H1 (cell line): Measurements from ENCODE around the gene SCYGR1. TPM values are rescaled to one million over a fixed set of nuclear protein-coding genes. Genes with fewer than 3 reads are reported as not detected.

Experiments
- CTCF ChIA-PET: fragments of 300-600 bp; sonication (Branson Sonifier 250); formaldehyde crosslinking; loops from one replicate; lab custom pipeline; 2021; ENCODE audit not compliant: partially characterized antibody; lab: Charles Lee
- POLR2A ChIA-PET: fragments of 300-600 bp; sonication (Branson Sonifier 250); formaldehyde crosslinking; loops from one replicate; lab custom pipeline; 2021; ENCODE audit warnings: inconsistent platforms; ENCODE audit not compliant: partially characterized antibody; lab: Charles Lee
- DNase-seq, 2 experiments: peaks; one replicate each; pipeline versions ENCODE4 v3.0.0 to v3.0.0-alpha.2; 2010 to 2022; ENCODE audit warnings: low spot score in 2 of 2, low read depth in 1 of 2, mixed read lengths in 1 of 2
- FAIRE-seq: peaks from 2 replicates; lab custom pipeline; 2011; peaks lifted over from hg19 to GRCh38; lab: Jason Lieb, UNC
- H2AFZ ChIP-seq: 2 replicates; pipeline ENCODE4 v1.8.1; 2012; ENCODE audit warnings: low read length, inconsistent platforms
- H2AK5ac ChIP-seq: 2 replicates; pipeline ENCODE4 v1.6.1; 2013; ENCODE audit warnings: low read depth, low read length
- H2BK120ac ChIP-seq: replicated peaks from 2 replicates; pipeline ENCODE3; 2013; ENCODE audit warnings: low read depth, low read length, inconsistent platforms
- H2BK12ac ChIP-seq: 2 replicates; pipeline ENCODE4 v1.6.1; 2013; ENCODE audit warnings: low read depth, low read length
- H2BK15ac ChIP-seq: 2 replicates; pipeline ENCODE4 v1.6.1; 2013; ENCODE audit warnings: low read length
- H2BK20ac ChIP-seq: 2 replicates; pipeline ENCODE4 v1.6.1; 2013; ENCODE audit warnings: low read length
- H2BK5ac ChIP-seq: 2 replicates; pipeline ENCODE4 v1.6.1; 2013; ENCODE audit warnings: low read depth, low read length
- H3K14ac ChIP-seq: 2 replicates; pipeline ENCODE4 v1.6.1; 2013; ENCODE audit warnings: inconsistent platforms; ENCODE audit not compliant: insufficient read length
- H3K18ac ChIP-seq: 2 replicates; pipeline ENCODE4 v1.6.1; 2013; ENCODE audit warnings: low read length; ENCODE audit errors: extremely low read depth
- H3K23ac ChIP-seq: 2 replicates; pipeline ENCODE4 v1.6.1; 2013; ENCODE audit warnings: inconsistent platforms; ENCODE audit not compliant: insufficient read length
- H3K23me2 ChIP-seq: 2 replicates; pipeline ENCODE4 v1.6.1; 2013; ENCODE audit warnings: low read depth, low read length
- H3K27ac ChIP-seq: 2 replicates; pipeline ENCODE4 v1.6.1; 2011; ENCODE audit warnings: low read depth, low read length, inconsistent platforms
- H3K27me3 ChIP-seq, 4 experiments: replicated peaks in 1 of 4; 1 replicate in 1 of 4; 2 replicates in 3 of 4; pipeline versions ENCODE4 v1.6.1 to v1.8.1; 2011 to 2013; ENCODE audit warnings: low read length in 3 of 4, mild to moderate bottlenecking in 3 of 4, inconsistent platforms in 2 of 4, mixed read lengths in 2 of 4, moderate library complexity in 1 of 4; ENCODE audit not compliant: control insufficient read depth in 3 of 4, insufficient read depth in 3 of 4; ENCODE audit errors: extremely low read depth in 1 of 4
- H3K36me3 ChIP-seq, 4 experiments: 2 replicates each; pipeline versions ENCODE4 v1.6.1 to v1.8.1; 2011 to 2013; ENCODE audit warnings: mild to moderate bottlenecking in 4 of 4, low read length in 3 of 4, moderate library complexity in 2 of 4, control low read depth in 1 of 4, inconsistent platforms in 1 of 4; ENCODE audit not compliant: insufficient read depth in 4 of 4, control insufficient read depth in 2 of 4
- H3K4ac ChIP-seq: replicated peaks from 2 replicates; pipeline ENCODE3; 2013; ENCODE audit warnings: low read length, low read depth, mixed read lengths, inconsistent platforms; ENCODE audit not compliant: insufficient read length
- H3K4me1 ChIP-seq, 4 experiments: replicated peaks in 1 of 4; 1 replicate in 1 of 4; 2 replicates in 3 of 4; pipeline versions ENCODE4 v1.6.1 to v1.8.1; 2011 to 2013; ENCODE audit warnings: low read length in 3 of 4, inconsistent platforms in 2 of 4, mixed read lengths in 1 of 4; ENCODE audit not compliant: insufficient read depth in 4 of 4, control insufficient read depth in 3 of 4
- H3K4me2 ChIP-seq, 2 experiments: 2 replicates each; pipeline versions ENCODE4 v1.6.1 to v1.8.1; 2011 to 2013; ENCODE audit warnings: low read depth in 2 of 2, low read length in 2 of 2, control low read depth in 1 of 2, inconsistent platforms in 1 of 2, mild to moderate bottlenecking in 1 of 2; ENCODE audit not compliant: insufficient read depth in 1 of 2
- H3K4me3 ChIP-seq, 4 experiments: fragments of 200-600, 300-600 bp in 1 of 4; sonication (generic), shearing (Covaris generic), sonication (Bioruptor Twin) in 1 of 4; 2 replicates each; pipeline versions ENCODE4 v1.5.1 to v1.8.1; 2011 to 2016; ENCODE audit warnings: low read length in 4 of 4, low read depth in 3 of 4, control low read depth in 2 of 4, inconsistent platforms in 2 of 4, mild to moderate bottlenecking in 2 of 4, mixed read lengths in 1 of 4, moderate library complexity in 1 of 4; ENCODE audit not compliant: insufficient read depth in 2 of 4; ENCODE audit errors: extremely low read depth in 1 of 4
- H3K56ac ChIP-seq: replicated peaks from 2 replicates; pipeline ENCODE3; 2013; ENCODE audit warnings: low read depth, mild to moderate bottlenecking, mixed read lengths, low read length, inconsistent platforms; ENCODE audit not compliant: insufficient read length
- H3K79me1 ChIP-seq: 2 replicates; pipeline ENCODE4 v1.6.1; 2013; ENCODE audit warnings: low read depth, low read length, control low read depth
- H3K79me2 ChIP-seq, 2 experiments: 2 replicates each; pipeline versions ENCODE4 v1.6.1 to v1.8.1; 2012 to 2013; ENCODE audit warnings: low read length in 2 of 2, mild to moderate bottlenecking in 2 of 2, inconsistent platforms in 1 of 2; ENCODE audit not compliant: insufficient read depth in 2 of 2, control insufficient read depth in 1 of 2
- H3K9ac ChIP-seq, 4 experiments: replicated peaks in 1 of 4; 1 replicate in 1 of 4; 2 replicates in 3 of 4; pipeline versions ENCODE4 v1.6.1 to v1.8.1; 2011 to 2013; ENCODE audit warnings: low read depth in 3 of 4, low read length in 3 of 4, control low read depth in 2 of 4, mild to moderate bottlenecking in 2 of 4, moderate library complexity in 2 of 4, inconsistent platforms in 1 of 4; ENCODE audit errors: extremely low read depth in 1 of 4
- H3K9me3 ChIP-seq, 2 experiments: 2 replicates each; pipeline versions ENCODE4 v1.6.1 to v1.8.1; 2012 to 2013; ENCODE audit warnings: mild to moderate bottlenecking in 2 of 2, moderate library complexity in 2 of 2, control low read depth in 1 of 2, inconsistent platforms in 1 of 2, low read depth in 1 of 2, low read length in 1 of 2, mixed read lengths in 1 of 2; ENCODE audit not compliant: insufficient read depth in 2 of 2
- H4K20me1 ChIP-seq, 2 experiments: replicated peaks in 1 of 2; 2 replicates each; pipeline versions ENCODE3 to v1.8.1; 2011 to 2013; ENCODE audit warnings: inconsistent platforms in 2 of 2, low read length in 2 of 2, mild to moderate bottlenecking in 1 of 2; ENCODE audit not compliant: insufficient read depth in 2 of 2, control insufficient read depth in 1 of 2
- H4K5ac ChIP-seq: 2 replicates; pipeline ENCODE4 v1.6.1; 2013; ENCODE audit warnings: low read length, low read depth, mixed read lengths, inconsistent platforms; ENCODE audit not compliant: insufficient read length
- H4K8ac ChIP-seq: 2 replicates; pipeline ENCODE4 v1.8.0; 2013; ENCODE audit warnings: mild to moderate bottlenecking, moderate library complexity, low read length, inconsistent platforms; ENCODE audit not compliant: insufficient read depth; ENCODE audit errors: extremely low read depth
- H4K91ac ChIP-seq: replicated peaks from 2 replicates; pipeline ENCODE3; 2013; ENCODE audit warnings: low read length, mixed read lengths, inconsistent platforms; ENCODE audit not compliant: insufficient read length
- FOSL1 ChIP-seq: IDR thresholded peaks from 2 replicates; pipeline ENCODE4 v1.6.1; 2011; ENCODE audit warnings: mild to moderate bottlenecking, low read depth, low read length, moderate library complexity; ENCODE audit not compliant: insufficient read depth
- PHF8 ChIP-seq: fragments of 200-600 bp; sonication (generic); conservative IDR thresholded peaks from 2 replicates; pipeline ENCODE4 v1.7.1; 2012; ENCODE audit warnings: low read depth, mild to moderate bottlenecking, inconsistent platforms, low read length, moderate library complexity
- POLR2A ChIP-seq, 2 experiments: IDR thresholded peaks; 1 replicate in 1 of 2; 2 replicates in 1 of 2; pipeline ENCODE4 v1.6.1; 2011; ENCODE audit warnings: low read depth in 2 of 2, low read length in 2 of 2, mild to moderate bottlenecking in 2 of 2; ENCODE audit errors: control extremely low read depth in 1 of 2
- RFX5 ChIP-seq: IDR thresholded peaks from 2 replicates; pipeline ENCODE4 v1.6.1; 2011; ENCODE audit warnings: low read depth, low read length, improper control_type of control experiment, borderline replicate concordance
- SUZ12 ChIP-seq: fragments of 200-600 bp; sonication (generic); IDR thresholded peaks from 2 replicates; pipeline ENCODE4 v1.6.1; 2012; ENCODE audit warnings: mild to moderate bottlenecking, inconsistent platforms, low read length, moderate library complexity, mixed read lengths
- WGBS, 2 experiments: shearing (Covaris generic) in 1 of 2; methylation state at CpG; one replicate each; pipeline versions ENCODE4 v1.1.6 to v1.1.7; 2013 to 2015; ENCODE audit warnings: low lambda C conversion rate in 2 of 2, mixed read lengths in 2 of 2, inconsistent platforms in 1 of 2, low coverage in 1 of 2, missing lambda C conversion rate in 1 of 2; ENCODE audit not compliant: insufficient replicate concordance in 2 of 2, insufficient coverage in 1 of 2, insufficient read length in 1 of 2; ENCODE audit errors: extremely low coverage in 1 of 2, missing lambda C conversion rate in 1 of 2; 5-methylcytosine and 5-hydroxymethylcytosine counted together
- polyA plus RNA-seq, 7 experiments: library from polyadenylated mRNA; depleted of rRNA in 3 of 7; stranded (reverse) in 5 of 7; unstranded in 2 of 7; fragments of >200 nt in 5 of 7; fragments of 200-250 nt in 2 of 7; gene quantifications; 1 replicate in 5 of 7; 2 replicates in 1 of 7; 4 replicates in 1 of 7; pipeline versions ENCODE4 v1.2.1 to v1.2.3, GENCODE V29; 2011 to 2013; ENCODE audit warnings: missing spikeins in 2 of 7, mixed read lengths in 2 of 7
- total RNA-seq: library from RNA; stranded (reverse); fragmentation: NEBNext Ultra II Directional; extraction: Animal tissue kit (Norgen Biotek cat#: 25700); gene quantifications from 2 replicates; pipeline ENCODE4 v1.2.1, GENCODE V29; 2021

SCYGR1 gene
- total and polyA plus RNA-seq, 2 of the 8 experiments (the other 6 are each of a cell fraction or from before 2014, with no cell fraction given), result not detected

DNA sequence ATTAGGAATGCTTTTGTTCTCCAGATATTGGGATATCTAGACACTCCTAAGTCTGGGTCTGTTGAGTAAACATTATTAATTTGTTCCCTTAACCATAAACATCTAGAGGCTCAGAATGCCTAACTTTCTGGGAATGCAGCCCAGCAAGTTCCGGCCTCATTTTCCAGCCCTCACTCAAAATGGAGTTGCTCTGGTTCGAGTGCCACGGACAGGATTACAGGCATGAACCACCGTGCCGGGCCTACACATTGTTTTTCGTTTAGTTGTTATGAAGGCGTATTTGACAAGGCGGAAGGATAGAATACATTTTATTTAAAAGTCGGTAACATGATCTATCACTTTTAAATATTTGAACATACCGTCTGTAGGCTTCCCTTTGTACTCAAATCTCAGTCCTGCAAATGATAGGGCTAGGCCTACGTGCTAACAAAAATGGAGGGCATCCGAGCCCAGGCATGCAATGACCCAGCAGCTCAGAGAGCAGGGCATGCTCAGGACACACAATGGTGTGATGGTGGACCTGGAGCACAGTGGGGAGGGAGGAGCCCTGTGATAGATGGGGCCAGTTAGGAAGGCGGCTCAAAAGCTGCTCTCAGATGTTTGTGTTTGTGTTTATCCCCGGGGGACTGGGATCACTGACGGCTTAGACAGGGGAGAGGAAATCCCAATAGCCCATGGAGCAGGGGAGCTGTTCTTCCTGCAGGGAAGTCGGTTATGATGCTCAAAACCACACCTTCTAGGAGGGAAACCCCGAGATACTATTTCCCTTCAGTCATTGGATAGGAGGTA, 2.9 kb upstream of the SCYGR1 start:
- Histone ChIP-seq H3K18ac (no peak overlapping the region), H3K79me2 (no peaks in the 10 kb centered on the region), H3K23me2 (no peaks in the 10 kb centered on the region; the same call in 1 of the 2 replicates), H4K5ac (no peak overlapping the region), H2BK5ac (no peak overlapping the region), H4K91ac (no peak overlapping the region), H3K9me3 (no peaks in the 10 kb centered on the region), H3K9ac (no peak overlapping the region), H3K4ac (no peak overlapping the region), H4K8ac (no peak overlapping the region), H2AFZ (peak overlapping the region; percentile 90), H3K27me3 (no peaks in the 10 kb centered on the region), H3K36me3 (no peaks in the 10 kb centered on the region), H3K27ac (no peak overlapping the region), H2BK15ac (no peak overlapping the region), H3K4me3 (no peak overlapping the region), H3K56ac (no peak overlapping the region), H4K20me1 (no peaks in the 10 kb centered on the region), H3K23ac (no peak overlapping the region), H3K4me2 (no peak overlapping the region), H2AK5ac (no peak overlapping the region), H2BK120ac (no peak overlapping the region), H2BK12ac (no peak overlapping the region), H3K14ac (no peak overlapping the region), H3K4me1 (no peaks in the 10 kb centered on the region; a peak in 1 of 7 replicates), H2BK20ac (no peak overlapping the region), H3K79me1 (no peaks in the 10 kb centered on the region)
- DNase-seq (no peak), FAIRE-seq (no peak)
- CTCF ChIA-PET, result interaction anchor here (1.0 to 5.0 kb wide), 2 partner anchors 11 to 375 kb away, joined by 3 to 66 read pairs; partner anchors contain the start of gene TM4SF20
- POLR2A ChIA-PET, result no interaction called here
- WGBS, 2 experiments, result 86% methylated on average over 17 of the region's 17 CpGs; no CpG with 5 or more reads in 1 of the 2 experiments
- no peak for TF ChIP-seq PHF8
- TF ChIP-seq POLR2A (IDR thresholded peaks at IDR 0.05; ENCODE audit: control extremely low read depth in 1 of 2, low read depth in 2 of 2, low read length in 2 of 2), result no peak
- no peak for TF ChIP-seq RFX5
- TF ChIP-seq SUZ12, result no peak
- no peak for TF ChIP-seq FOSL1
